Esophagus squamous epithelium (tissue), 4 donors: ENCODE measurements around the gene CD93.

Experiments
- CTCF ChIP-seq, 6 experiments: fragments of 450-650 bp in 4 of 6; fragments of 200-600 bp in 2 of 6; sonication (generic) in 2 of 6; IDR thresholded peaks; one replicate each; pipeline ENCODE4 v1.5.1; 2016 to 2019; ENCODE audit warnings: antibody characterized with exemption in 6 of 6, mild to moderate bottlenecking in 4 of 6, moderate library complexity in 4 of 6
- POLR2A ChIP-seq, 4 donors: fragments of 450-650 bp; IDR thresholded peaks; one replicate each; pipeline ENCODE4 v1.6.1; 2017; ENCODE audit warnings: antibody characterized with exemption in 4 of 4, mild to moderate bottlenecking in 4 of 4, moderate library complexity in 3 of 4

DNA sequence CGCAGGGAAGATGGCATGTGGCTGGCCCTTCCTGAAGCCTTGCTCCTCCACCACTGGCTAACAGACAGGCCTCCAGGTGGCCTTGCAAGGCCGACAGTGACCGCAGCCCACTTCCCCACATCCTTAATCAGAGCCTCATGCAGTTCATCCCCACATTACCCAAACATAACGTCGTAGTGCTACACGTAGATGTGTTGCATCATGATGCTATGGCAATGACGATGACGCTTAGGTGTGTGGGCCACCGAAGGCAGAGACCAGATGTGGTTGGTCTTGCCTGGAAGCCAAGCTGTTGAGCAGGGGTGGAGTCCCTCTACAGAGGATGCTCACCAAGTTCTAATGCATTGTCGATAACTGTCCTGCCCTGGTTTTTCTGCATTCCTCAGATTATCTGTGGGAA is 5.6 kb downstream of the CD93 start:
- no peak for TF ChIP-seq CTCF (IDR thresholded peaks at IDR 0.05)
- no peak for TF ChIP-seq POLR2A (IDR thresholded peaks at IDR 0.05)
